ENCODE measurements around the gene CCDC171.

GRCh38 chr9:15525958-15526357 lies 26.9 kb upstream of the CCDC171 start:
- TF ChIP-seq CTCF (IDR thresholded peaks at IDR 0.05; ENCODE audit: insufficient read depth, low read length, poor library complexity, severe bottlenecking) (no peak), EZH2phosphoT487 (conservative IDR thresholded peaks at IDR 0.05; ENCODE audit: low read length) (no peak)

All from SU-DHL-6 (cell line).